ENCODE measurements around the gene MSH2. TPM values are rescaled to one million over a fixed set of nuclear protein-coding genes. Genes with fewer than 3 reads are reported as not detected.

The MSH2 gene
- total and polyA plus RNA-seq, 10 donors = 7.1 to 19.4 (median 15.5) TPM

GRCh38 chr2:47494267-47495130 lies 91.5 kb downstream of the MSH2 start:
- intact Hi-C loops (cut with DNase I; ENCODE audit: low total_unique reads) = no loop called here
- 91 to 94% (median 94%) methylated on average over 12 to 16 of the region's 16 CpGs for WGBS, 5 donors
- H3K4me1 ChIP-seq = no peaks in the 10 kb centered on the region
- TF ChIP-seq POLR2A (IDR thresholded peaks at IDR 0.05) = no peak
- no peak for TF ChIP-seq CTCF (IDR thresholded peaks at IDR 0.05 in 8 of 11, conservative IDR thresholded peaks at IDR 0.05 in 3 of 11)
- TF ChIP-seq POLR2AphosphoS5 (IDR thresholded peaks at IDR 0.05) = no peak
- no peaks in the 10 kb centered on the region for H3K36me3 ChIP-seq
- H3K9me3 ChIP-seq = peaks cover 0 to 10% (median 6%) of the 10 kb centered on the region in 8 donors
- no peak for DNase-seq
- H3K4me3 ChIP-seq = no peak overlapping the region
- no peak overlapping the region for H3K27ac ChIP-seq
- H3K27me3 ChIP-seq (replicated peaks in 1 of 7) = peaks cover 0 to 13% (median 0%) of the 10 kb centered on the region in 7 donors

DNA sequence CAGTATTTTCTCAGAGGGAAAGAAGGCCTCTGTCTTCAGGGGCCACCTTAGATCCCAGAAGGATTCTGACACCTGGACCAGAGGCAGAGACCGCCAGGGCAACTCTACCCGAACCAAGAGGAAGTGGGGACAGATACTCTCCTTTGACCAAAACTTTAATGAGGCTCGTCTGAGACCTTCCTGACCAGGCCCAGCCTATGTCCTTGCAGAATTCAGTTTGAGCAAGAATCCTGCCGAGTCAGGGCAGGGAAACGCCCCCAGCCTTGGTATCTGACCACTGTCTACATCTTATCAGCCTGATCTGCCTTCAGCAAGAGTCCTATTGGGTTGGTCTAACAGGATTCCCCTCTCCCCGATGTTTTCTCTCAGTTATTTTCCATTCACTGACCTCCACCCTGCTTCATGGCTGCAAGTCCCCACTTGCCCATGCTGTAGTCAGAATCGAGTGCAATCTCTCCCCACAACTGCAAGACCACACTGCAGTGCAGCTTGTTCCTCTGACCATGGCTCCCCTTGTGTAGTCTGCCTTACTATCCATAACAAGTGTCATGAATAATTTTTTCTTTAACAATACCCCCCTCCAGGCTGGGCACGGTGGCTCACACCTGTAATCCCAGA lies 95.0 kb downstream of the MSH2 start:
- intact Hi-C loops (cut with DNase I; ENCODE audit: low total_unique reads) = no loop called here
- H3K36me3 ChIP-seq = no peaks in the 10 kb centered on the region
- H3K9me3 ChIP-seq = peaks cover 3 to 23% (median 19%) of the 10 kb centered on the region in 8 donors
- DNase-seq = no peak
- WGBS, 5 donors = 83 to 92% (median 91%) methylated on average over 7 to 8 of the region's 8 CpGs
- H3K27ac ChIP-seq = no peak overlapping the region
- H3K4me3 ChIP-seq = no peak overlapping the region
- H3K4me1 ChIP-seq = peaks cover 0 to 3% (median 0%) of the 10 kb centered on the region in 6 donors
- TF ChIP-seq CTCF (IDR thresholded peaks at IDR 0.05 in 8 of 11, conservative IDR thresholded peaks at IDR 0.05 in 3 of 11) = no peak
- TF ChIP-seq POLR2A (IDR thresholded peaks at IDR 0.05) = no peak
- TF ChIP-seq POLR2AphosphoS5 (IDR thresholded peaks at IDR 0.05) = no peak
- peaks cover 0 to 13% (median 0%) of the 10 kb centered on the region in 7 donors for H3K27me3 ChIP-seq (replicated peaks in 1 of 7)

- Histone ChIP-seq H3K27ac (no peak overlapping the region), H3K4me1 (peaks cover 0 to 12% (median 0%) of the 10 kb centered on the region in 6 donors), H3K36me3 (no peaks in the 10 kb centered on the region), H3K9me3 (peaks cover 3 to 23% (median 19%) of the 10 kb centered on the region in 8 donors), H3K27me3 (replicated peaks in 1 of 7) (peaks cover 0 to 13% (median 0%) of the 10 kb centered on the region in 7 donors), H3K4me3 (no peak overlapping the region)
- WGBS, 5 donors = 92 to 98% (median 96%) methylated on average over 3 of the region's 3 CpGs
- intact Hi-C loops (cut with DNase I; ENCODE audit: low total_unique reads) = no loop called here
- TF ChIP-seq POLR2AphosphoS5 (IDR thresholded peaks at IDR 0.05) = no peak
- TF ChIP-seq POLR2A (IDR thresholded peaks at IDR 0.05) = no peak
- TF ChIP-seq CTCF (IDR thresholded peaks at IDR 0.05 in 8 of 11, conservative IDR thresholded peaks at IDR 0.05 in 3 of 11) = no peak
- no peak for DNase-seq
These were observed 96.1 kb downstream of the MSH2 start for GRCh38 chr2:47499093-47499492.

Measured in spleen (tissue), 11 donors.